GM10847 (cell line): Measurements from ENCODE around the gene POU4F3.

Experiments used
- POLR2A ChIP-seq: IDR thresholded peaks from 2 replicates; pipeline ENCODE4 v1.6.1; 2011; ENCODE audit not compliant: insufficient read length; ENCODE audit errors: extremely low read depth

Gene POU4F3

DNA sequence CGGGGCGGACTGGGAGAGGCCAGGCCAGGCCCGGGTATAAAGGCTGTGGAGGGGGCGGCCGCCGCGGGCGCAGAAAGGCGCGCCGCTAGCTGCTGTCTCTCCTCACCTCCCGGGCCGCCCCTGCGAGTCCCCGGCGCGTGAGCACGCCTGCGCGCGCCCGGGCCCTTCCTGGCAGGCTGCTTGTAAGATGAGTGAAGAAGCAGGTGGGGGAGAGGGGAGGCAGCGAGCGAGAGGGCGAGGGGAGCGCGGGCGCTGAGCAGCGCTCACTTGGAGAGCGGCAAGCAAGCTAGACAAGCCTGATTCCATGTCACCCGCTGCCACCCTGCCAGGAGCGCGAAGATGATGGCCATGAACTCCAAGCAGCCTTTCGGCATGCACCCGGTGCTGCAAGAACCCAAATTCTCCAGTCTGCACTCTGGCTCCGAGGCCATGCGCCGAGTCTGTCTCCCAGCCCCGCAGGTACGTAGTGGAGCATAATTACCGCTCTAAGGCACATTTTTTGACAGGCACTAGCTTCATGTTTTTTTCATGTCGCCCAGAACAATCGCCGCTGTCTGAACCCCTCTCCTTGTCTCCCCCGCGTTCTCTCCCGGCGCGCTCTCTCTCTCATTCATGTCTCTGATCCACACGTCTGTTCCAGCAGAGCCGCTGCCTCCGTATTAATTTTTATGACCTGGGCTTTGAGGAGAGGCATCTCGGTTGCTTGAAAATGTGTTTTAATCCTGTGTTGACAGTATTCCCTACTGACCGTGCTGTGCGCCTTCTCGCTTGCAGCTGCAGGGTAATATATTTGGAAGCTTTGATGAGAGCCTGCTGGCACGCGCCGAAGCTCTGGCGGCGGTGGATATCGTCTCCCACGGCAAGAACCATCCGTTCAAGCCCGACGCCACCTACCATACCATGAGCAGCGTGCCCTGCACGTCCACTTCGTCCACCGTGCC, at the start of gene POU4F3:
Gene POU4F3, plus strand, starts transcription at position 66 of the 941 bp plus-strand sequence. Its CDS starts 274 bp downstream, at position 340.
- TF ChIP-seq POLR2A = no peak

DNA sequence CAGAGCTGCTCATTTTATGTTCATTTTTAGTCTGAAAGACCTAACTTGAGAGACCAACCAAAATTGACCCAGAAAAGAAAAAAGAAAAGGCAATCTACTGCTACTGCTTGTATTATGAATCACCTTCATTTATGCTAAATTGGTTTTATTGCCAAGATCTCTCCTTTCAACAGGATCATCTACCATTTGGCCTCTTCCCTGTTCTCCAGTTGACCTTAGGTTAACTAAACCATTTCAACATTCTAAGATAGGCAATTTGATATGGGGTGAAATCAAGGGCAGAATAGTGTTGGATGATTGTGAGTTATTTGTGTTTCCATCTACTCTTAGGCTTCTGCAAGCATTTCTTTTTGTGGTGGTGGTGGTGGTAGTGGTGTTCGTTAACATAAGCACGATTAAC, 48.3 kb upstream of the POU4F3 start:
- no peak for TF ChIP-seq POLR2A

DNA sequence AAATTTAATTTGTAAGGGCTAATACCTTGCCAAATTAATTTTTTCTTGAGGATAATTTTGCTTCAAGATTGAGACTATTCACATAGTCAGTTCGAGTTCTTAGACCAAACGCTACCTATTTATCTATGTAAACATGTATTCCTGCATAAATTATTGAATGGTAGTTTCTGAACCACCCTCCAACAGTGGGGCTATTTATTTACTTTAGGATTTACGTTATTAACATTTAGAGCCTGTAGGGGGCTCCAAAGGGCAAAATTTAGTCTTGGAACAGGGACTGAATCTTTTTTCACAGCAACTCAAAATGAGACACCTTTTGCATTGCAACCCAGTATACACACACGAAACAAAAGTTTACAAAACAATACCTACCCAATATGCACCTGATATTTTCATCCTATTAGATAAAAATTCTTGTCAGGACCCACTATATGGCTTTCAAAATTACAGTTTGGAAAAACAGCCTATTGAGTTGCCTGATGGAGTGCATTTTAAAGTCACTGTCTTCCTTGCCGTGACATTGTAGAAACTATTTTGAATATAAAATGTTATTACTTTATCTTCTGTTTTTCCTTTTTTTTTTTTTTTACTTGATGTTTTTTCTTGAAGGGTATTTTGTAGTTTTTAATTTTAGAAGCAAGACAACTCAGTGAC, 47.1 kb upstream of the POU4F3 start:
- TF ChIP-seq POLR2A = no peak

DNA sequence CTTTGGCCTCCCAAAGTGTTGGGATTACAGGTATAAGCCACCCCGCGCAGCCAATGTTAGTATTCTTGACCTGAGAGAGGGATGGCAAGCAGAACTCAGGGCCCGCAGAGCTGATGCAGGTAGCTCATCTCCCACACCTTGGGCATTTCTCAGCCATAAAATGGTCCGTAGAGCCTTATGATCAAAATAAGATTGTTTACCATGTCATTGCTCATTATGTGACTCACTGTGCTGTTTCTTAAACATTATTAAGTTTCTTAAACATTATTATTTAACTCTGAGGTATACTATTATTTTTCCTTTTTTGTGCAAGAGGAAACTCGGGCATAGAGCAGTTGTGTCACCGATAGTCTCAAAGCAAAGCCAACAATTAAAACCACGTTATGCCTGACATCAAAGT, 42.4 kb upstream of the POU4F3 start:
- no peak for TF ChIP-seq POLR2A

DNA sequence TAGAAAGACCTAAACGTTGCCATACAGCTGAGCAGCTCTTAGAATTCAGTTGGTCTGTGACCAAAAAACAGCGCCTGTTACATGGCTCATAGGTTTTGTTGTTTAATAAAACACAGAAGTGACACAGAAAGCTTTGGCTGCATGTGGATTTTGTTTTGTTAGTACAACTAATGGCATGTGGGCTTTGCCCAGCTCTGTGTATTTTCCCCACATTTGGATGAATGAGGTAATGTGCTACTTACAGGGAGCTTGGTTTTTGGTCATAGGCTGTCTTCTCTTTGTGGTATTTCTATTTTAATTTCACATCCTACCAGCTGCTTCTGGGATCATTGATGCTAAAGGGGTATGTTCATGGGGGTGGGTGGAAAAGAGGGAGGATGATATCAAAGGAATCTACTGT, 37.0 kb upstream of the POU4F3 start:
- no peak for TF ChIP-seq POLR2A

GRCh38 chr5:146302406-146302805, 36.2 kb upstream of the POU4F3 start:
- no peak for TF ChIP-seq POLR2A

- TF ChIP-seq POLR2A = no peak
These were observed 31.8 kb upstream of the POU4F3 start for GRCh38 chr5:146306838-146307237.

DNA sequence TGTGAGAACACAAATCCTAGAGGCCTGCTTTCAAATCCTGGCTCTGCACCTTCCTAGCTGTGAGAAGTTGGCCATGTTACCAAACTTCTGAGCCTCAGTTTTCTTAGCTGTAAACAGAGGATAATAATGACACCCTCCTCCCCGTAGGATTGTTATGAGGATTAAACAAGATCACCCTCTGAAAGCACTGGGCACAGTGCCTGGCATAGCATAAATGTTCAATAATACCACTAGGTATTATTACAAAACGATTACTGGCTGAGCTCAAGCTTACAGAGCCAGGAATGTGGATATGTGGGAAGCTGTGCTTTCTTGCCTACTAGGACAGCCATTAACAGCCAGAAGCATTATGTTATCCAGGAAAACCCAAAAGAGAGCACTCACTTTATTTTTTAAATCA, 30.8 kb upstream of the POU4F3 start:
- no peak for TF ChIP-seq POLR2A

- TF ChIP-seq POLR2A = no peak
These were observed 28.1 kb upstream of the POU4F3 start for GRCh38 chr5:146310540-146310939.

- no peak for TF ChIP-seq POLR2A
These were observed 27.4 kb upstream of the POU4F3 start for GRCh38 chr5:146311278-146311677.

DNA sequence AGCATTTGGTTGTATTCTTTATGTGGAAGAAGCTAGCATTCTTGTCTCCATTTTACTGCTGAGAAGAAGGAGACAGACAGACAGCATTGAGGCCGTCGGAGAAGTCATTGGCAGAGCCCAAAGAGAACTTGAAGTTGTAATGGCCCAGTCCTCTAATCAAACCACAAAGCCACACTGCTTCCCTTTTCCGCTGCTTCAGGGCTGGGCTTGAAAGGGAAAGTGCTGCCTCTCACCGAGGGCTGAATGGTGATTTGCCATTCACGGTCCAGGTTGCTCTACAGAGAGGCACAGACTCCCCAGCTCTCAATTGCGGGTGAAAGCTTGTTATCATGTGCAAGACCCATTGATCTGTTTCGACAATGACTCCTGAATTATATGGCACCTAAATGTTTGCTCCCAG, 25.6 kb upstream of the POU4F3 start:
- TF ChIP-seq POLR2A = no peak

- no peak for TF ChIP-seq POLR2A
These were observed 17.1 kb upstream of the POU4F3 start for GRCh38 chr5:146321571-146321970.

DNA sequence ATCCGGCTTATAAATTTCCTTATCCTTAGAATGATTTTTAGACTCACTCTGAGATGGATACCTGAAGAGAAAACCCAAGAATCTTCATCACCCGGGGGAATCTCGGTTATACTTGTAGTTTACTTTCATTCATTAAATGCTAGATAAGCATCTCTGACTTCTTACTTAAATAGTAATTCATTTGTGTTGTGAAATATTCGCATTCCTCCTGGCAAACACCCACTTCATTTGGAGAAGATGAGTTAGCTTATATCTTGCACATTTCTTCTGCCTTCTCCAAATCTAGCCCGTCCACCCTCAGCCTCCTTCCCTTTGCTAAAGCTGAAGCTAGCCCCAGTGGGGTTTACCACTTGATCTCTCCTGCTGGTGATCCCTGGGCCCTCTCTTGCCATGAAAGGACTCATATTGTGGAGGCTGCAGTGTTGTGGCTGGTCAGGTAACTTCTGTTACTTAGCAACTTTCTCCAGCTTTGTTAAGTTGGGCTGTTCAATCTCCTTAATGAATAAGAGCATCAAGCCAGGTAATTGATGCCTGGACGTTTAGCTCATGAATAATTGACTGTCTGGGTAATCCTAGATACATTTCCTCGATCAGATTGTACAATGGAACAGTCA, 11.3 kb upstream of the POU4F3 start:
- TF ChIP-seq POLR2A = no peak

DNA sequence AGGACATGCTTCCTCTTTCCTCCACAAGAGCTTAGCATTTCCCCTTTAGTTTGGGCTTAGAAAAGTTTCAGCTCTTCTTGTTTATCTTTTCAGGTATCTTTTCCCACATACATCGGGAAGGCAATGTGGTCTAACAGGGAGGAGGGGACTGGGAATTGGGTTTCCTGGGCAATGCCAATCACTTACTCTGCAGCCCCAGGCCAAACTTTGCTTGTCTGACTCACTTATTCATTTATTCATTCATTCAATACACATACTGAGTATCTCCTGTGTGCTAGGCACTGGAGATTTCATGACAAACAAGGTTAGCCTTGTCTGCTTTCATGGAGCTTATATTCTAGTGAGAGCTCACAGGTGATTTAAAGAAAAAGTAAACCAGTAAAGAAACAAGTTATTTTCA, 10.7 kb upstream of the POU4F3 start:
- no peak for TF ChIP-seq POLR2A

GRCh38 chr5:146329697-146330096, 8.9 kb upstream of the POU4F3 start:
- TF ChIP-seq POLR2A = no peak

DNA sequence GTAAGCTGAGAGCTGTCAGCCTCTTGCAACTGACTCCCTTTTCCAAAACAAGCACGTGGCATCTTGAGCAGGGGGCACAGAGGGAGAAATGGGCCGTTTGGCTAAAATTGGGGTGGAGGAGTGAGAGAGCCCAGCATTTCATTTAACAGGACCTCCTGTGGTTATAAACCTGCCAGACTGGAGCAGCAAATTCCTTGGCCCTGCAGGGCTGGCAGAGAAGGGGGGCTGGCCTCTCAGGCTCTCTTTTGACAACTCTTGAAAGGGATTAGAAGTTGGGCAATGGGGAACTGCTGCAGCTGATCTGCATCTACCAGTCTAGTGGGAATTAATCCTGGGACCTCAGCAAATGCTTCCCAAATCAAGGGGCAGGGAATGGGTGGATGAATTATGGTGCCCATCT, 7.2 kb upstream of the POU4F3 start:
- no peak for TF ChIP-seq POLR2A

DNA sequence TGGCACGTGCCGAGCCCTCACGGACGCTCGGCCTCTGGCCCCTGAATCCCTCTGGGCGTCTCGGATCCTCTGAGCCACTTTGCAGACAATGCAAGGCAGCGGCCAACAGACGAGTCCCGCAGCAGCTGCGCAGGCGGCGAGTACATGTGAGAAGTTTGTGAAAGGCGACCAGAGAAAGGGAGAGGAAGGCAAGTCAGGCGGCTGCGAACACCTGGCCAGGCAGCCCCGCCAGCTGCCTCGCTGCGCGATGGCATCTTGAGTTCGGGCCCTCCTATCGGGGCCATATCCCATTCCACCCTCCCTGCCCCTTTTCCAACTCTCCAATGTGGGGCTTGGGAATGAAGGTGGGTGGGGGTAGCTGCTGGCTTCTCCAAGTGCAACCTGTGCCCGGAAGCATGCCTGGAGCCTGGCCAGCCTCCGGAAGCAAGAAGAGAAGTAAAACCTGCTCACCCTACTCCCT, 4.5 kb upstream of the POU4F3 start:
- TF ChIP-seq POLR2A = no peak

GRCh38 chr5:146336197-146336596, 2.4 kb upstream of the POU4F3 start:
- no peak for TF ChIP-seq POLR2A
